SK-N-SH treated with all-trans-retinoic acid at 6 μM for 48 hours (cell line): ENCODE results near the gene SERINC3.
"Not testable (repeated sequence)": the region's sequence is repeated elsewhere in the genome, so short reads cannot be mapped to it uniquely, and the experiment has no call there.

ENCODE experiments used
- ATAC-seq: fragments of 200-7000 bp; cut with Tn5 transposase; 3 replicates; pipeline ENCODE4 v1.9.1; 2020; ENCODE audit warnings: mild to moderate bottlenecking, moderate library complexity
- ARNTL ChIP-seq: fragments of 450-650 bp; formaldehyde crosslinking; IDR thresholded peaks from 2 replicates; pipeline ENCODE4 v1.5.0; 2020; ENCODE audit warnings: low read depth, mild to moderate bottlenecking, moderate library complexity, borderline replicate concordance
- BACH2 ChIP-seq: fragments of 250-450 bp; sonication (Bioruptor Pico); IDR thresholded peaks from 2 replicates; pipeline ENCODE4 v1.9.0; 2021; ENCODE audit warnings: mild to moderate bottlenecking, borderline replicate concordance
- CSDC2 ChIP-seq: fragments of 250-450 bp; sonication (Bioruptor Pico); IDR thresholded peaks from 2 replicates; pipeline ENCODE4 v1.5.0; 2020; ENCODE audit warnings: mild to moderate bottlenecking, moderate library complexity
- ESRRG ChIP-seq: fragments of 250-450 bp; sonication (Bioruptor Pico); IDR thresholded peaks from 2 replicates; pipeline ENCODE4 v1.6.1; 2021; ENCODE audit warnings: mild to moderate bottlenecking
- GLIS3 ChIP-seq: fragments of 250-450 bp; sonication (Bioruptor Pico); IDR thresholded peaks from 2 replicates; pipeline ENCODE4 v1.5.0; 2020; ENCODE audit warnings: mild to moderate bottlenecking, moderate library complexity
- ISL1 ChIP-seq: fragments of 250-450 bp; sonication (Bioruptor Pico); IDR thresholded peaks from 2 replicates; pipeline ENCODE4 v2.1.2; 2022; ENCODE audit warnings: mild to moderate bottlenecking, moderate library complexity
- OSR1 ChIP-seq: fragments of 250-450 bp; sonication (Bioruptor Pico); IDR thresholded peaks from 2 replicates; pipeline ENCODE4 v1.8.0; 2022; ENCODE audit warnings: moderate library complexity, mild to moderate bottlenecking, inconsistent platforms
- PPARA ChIP-seq: fragments of 250-450 bp; sonication (Bioruptor Pico); IDR thresholded peaks from 2 replicates; pipeline ENCODE4 v1.5.0; 2020; ENCODE audit warnings: mild to moderate bottlenecking, borderline replicate concordance
- RARB ChIP-seq: fragments of 250-450 bp; sonication (Bioruptor Pico); IDR thresholded peaks from 2 replicates; pipeline ENCODE4 v1.8.0; 2021; ENCODE audit warnings: mild to moderate bottlenecking, moderate library complexity
- SNAI2 ChIP-seq: fragments of 250-450 bp; sonication (Bioruptor Pico); IDR thresholded peaks from 2 replicates; pipeline ENCODE4 v1.5.0; 2020; ENCODE audit warnings: mild to moderate bottlenecking, moderate library complexity
- TCF4 ChIP-seq: fragments of 250-450 bp; sonication (Bioruptor Pico); IDR thresholded peaks from 2 replicates; pipeline ENCODE4 v1.8.0; 2021; ENCODE audit warnings: mild to moderate bottlenecking, moderate library complexity, borderline replicate concordance
- TOX ChIP-seq: fragments of 250-450 bp; sonication (Bioruptor Pico); IDR thresholded peaks from 2 replicates; pipeline ENCODE4 v1.8.0; 2021; ENCODE audit warnings: mild to moderate bottlenecking, moderate library complexity, borderline replicate concordance
- ZC3H10 ChIP-seq: fragments of 250-450 bp; sonication (Bioruptor Pico); IDR thresholded peaks from 2 replicates; pipeline ENCODE4 v1.5.1; 2021; ENCODE audit warnings: mild to moderate bottlenecking, moderate library complexity
- ZFP3 ChIP-seq: fragments of 250-450 bp; sonication (Bioruptor Pico); IDR thresholded peaks from 2 replicates; pipeline ENCODE4 v1.5.0; 2020; ENCODE audit warnings: mild to moderate bottlenecking, moderate library complexity
- ZFP30 ChIP-seq: fragments of 450-650 bp; formaldehyde crosslinking; IDR thresholded peaks from 2 replicates; pipeline ENCODE4 v1.5.0; 2022; ENCODE audit warnings: mild to moderate bottlenecking, moderate library complexity
- ZNF565 ChIP-seq: fragments of 450-650 bp; formaldehyde crosslinking; conservative IDR thresholded peaks from 2 replicates; pipeline ENCODE4 v1.5.0; 2020; ENCODE audit warnings: low read depth, mild to moderate bottlenecking, moderate library complexity
- ZNF70 ChIP-seq: fragments of 450-650 bp; formaldehyde crosslinking; IDR thresholded peaks from 2 replicates; pipeline ENCODE4 v1.5.0; 2020; ENCODE audit warnings: mild to moderate bottlenecking, moderate library complexity
- ZNF8 ChIP-seq: fragments of 450-650 bp; formaldehyde crosslinking; IDR thresholded peaks from 2 replicates; pipeline ENCODE4 v1.5.0; 2020; ENCODE audit warnings: mild to moderate bottlenecking, moderate library complexity
- TF ChIP-seq, protein P1 (sequence below): fragments of 250-450 bp; sonication (Bioruptor Pico); IDR thresholded peaks from 2 replicates; pipeline ENCODE4 v1.5.0; 2020; ENCODE audit warnings: mild to moderate bottlenecking, moderate library complexity
- TF ChIP-seq, protein P2 (sequence below): fragments of 250-450 bp; sonication (Bioruptor Pico); IDR thresholded peaks from 2 replicates; pipeline ENCODE4 v1.8.0; 2021; ENCODE audit warnings: low read depth, mild to moderate bottlenecking, moderate library complexity, borderline replicate concordance
- TF ChIP-seq, protein P3 (sequence below): fragments of 250-450 bp; sonication (Bioruptor Pico); IDR thresholded peaks from 2 replicates; pipeline ENCODE4 v1.5.1; 2021; ENCODE audit warnings: mild to moderate bottlenecking, moderate library complexity

The SERINC3 gene

DNA sequence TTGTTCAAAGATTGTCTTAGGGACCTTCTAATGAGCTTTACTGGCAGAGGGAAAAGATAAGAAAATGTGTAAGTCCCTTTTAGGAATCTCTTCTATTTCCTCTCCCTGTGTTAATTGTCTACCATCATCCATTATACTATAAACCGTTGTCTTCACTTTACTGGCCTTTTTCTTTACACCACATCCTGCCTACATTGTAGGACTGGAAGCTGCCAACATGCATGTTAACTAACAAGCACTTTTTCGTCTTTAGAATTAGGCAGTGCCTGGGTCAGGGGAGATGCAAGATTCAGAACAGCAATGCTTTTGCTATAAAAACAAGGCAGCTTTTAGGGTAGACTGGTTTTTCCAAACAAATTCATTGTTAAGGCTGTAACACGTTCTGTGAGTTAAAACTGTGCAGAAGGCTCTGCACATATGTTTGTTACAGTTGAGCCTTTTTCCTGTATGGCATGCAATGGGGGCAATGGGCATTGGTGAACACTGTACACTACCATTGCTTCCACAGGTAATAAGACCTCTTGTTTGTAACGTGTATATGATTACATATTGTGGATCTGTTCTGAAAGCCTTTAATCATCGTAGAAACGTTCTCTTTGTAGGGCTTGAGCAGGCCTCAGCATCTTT is 49.6 kb upstream of the SERINC3 start (continued):
- no peak for TF ChIP-seq RARB
- TF ChIP-seq ZC3H10 (CRISPR knock-in tag) = no peak
- no peak for TF ChIP-seq GLIS3 (CRISPR knock-in tag)
- TF ChIP-seq, all 23 proteins: peak for 0

DNA sequence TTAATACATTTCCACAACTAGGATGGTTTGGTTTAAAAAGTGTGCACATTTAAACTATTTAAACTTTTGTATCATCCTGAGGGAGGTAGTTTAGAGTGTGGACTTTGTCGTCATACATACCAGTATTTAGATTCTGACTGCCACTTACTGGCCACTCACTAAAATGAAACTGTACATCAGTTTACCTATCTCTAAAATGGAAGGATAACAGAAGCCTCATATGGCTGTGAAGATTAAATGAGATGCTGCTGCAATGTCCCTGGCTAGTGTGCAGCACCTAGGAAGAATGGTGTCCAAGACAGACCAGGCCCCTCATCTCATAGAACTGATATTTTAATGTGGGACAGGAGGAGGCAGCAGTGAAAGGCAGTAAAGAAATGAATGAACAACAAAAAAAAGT is 48.5 kb upstream of the SERINC3 start:
- no peak for ATAC-seq
- no peak for TF ChIP-seq CSDC2 (CRISPR knock-in tag)
- TF ChIP-seq ARNTL (CRISPR knock-in tag) = no peak
- TF ChIP-seq ISL1 (CRISPR knock-in tag) = no peak
- TF ChIP-seq RARB = no peak
- no peak for TF ChIP-seq BACH2 (CRISPR knock-in tag)
- no peak for TF ChIP-seq ZFP3

DNA sequence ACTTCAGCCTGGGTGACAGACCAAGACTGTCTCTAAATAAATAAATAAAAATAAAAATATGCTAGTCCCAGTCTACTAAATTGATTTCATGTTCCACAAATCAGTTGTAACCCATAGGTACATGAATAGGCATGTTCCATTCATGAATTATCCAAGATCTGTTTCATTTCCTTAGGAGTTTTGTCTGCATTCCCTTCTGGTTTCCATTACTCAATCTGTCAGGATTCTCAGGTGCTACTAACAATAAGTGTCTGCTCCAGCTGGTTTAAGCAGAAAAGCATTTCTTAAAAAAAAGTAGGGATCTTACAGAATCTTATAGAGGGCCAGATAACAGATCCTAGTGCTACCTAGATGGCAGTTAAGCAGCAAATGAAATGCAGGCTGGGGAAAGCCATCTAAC is 44.9 kb upstream of the SERINC3 start:
- TF ChIP-seq TOX (CRISPR knock-in tag) = no peak
- TF ChIP-seq RARB = no peak
- TF ChIP-seq, protein P1, sequence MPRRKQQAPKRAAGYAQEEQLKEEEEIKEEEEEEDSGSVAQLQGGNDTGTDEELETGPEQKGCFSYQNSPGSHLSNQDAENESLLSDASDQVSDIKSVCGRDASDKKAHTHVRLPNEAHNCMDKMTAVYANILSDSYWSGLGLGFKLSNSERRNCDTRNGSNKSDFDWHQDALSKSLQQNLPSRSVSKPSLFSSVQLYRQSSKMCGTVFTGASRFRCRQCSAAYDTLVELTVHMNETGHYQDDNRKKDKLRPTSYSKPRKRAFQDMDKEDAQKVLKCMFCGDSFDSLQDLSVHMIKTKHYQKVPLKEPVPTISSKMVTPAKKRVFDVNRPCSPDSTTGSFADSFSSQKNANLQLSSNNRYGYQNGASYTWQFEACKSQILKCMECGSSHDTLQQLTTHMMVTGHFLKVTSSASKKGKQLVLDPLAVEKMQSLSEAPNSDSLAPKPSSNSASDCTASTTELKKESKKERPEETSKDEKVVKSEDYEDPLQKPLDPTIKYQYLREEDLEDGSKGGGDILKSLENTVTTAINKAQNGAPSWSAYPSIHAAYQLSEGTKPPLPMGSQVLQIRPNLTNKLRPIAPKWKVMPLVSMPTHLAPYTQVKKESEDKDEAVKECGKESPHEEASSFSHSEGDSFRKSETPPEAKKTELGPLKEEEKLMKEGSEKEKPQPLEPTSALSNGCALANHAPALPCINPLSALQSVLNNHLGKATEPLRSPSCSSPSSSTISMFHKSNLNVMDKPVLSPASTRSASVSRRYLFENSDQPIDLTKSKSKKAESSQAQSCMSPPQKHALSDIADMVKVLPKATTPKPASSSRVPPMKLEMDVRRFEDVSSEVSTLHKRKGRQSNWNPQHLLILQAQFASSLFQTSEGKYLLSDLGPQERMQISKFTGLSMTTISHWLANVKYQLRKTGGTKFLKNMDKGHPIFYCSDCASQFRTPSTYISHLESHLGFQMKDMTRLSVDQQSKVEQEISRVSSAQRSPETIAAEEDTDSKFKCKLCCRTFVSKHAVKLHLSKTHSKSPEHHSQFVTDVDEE = no peak
- TF ChIP-seq ZFP30 (CRISPR knock-in tag) = no peak
- TF ChIP-seq GLIS3 (CRISPR knock-in tag) = no peak
- no peak for TF ChIP-seq ESRRG (CRISPR knock-in tag)
- no peak for TF ChIP-seq BACH2 (CRISPR knock-in tag)
- no peak for TF ChIP-seq ISL1 (CRISPR knock-in tag)
- TF ChIP-seq ZFP3 = no peak
- ATAC-seq = no peak

DNA sequence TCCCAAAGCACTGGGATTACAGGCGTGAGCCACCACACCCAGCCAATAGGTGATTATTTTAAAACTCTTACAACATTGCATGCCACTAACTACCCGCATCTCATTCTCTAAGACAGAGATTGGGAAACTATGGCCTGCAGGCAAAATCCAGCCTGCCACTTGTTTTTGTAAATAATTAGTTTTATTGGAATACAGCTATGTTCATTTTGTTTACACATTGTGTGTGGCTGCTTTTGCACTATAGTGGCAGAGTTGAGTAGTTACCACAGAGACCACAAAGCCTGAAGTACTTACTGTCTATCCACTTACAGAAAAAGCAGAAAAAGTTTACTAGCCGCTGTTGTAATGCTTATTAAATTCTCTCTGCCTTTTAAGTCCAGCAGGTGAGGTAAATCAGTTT is 44.1 kb upstream of the SERINC3 start:
- no peak for ATAC-seq
- no peak for TF ChIP-seq ARNTL (CRISPR knock-in tag)
- no peak for TF ChIP-seq PPARA
- no peak for TF ChIP-seq ESRRG (CRISPR knock-in tag)
- no peak for TF ChIP-seq CSDC2 (CRISPR knock-in tag)
- TF ChIP-seq ZC3H10 (CRISPR knock-in tag) = no peak
- no peak for TF ChIP-seq GLIS3 (CRISPR knock-in tag)
- no peak for TF ChIP-seq ZFP30 (CRISPR knock-in tag)
- no peak for TF ChIP-seq RARB
- no peak for TF ChIP-seq BACH2 (CRISPR knock-in tag)
- TF ChIP-seq TOX (CRISPR knock-in tag) = no peak

DNA sequence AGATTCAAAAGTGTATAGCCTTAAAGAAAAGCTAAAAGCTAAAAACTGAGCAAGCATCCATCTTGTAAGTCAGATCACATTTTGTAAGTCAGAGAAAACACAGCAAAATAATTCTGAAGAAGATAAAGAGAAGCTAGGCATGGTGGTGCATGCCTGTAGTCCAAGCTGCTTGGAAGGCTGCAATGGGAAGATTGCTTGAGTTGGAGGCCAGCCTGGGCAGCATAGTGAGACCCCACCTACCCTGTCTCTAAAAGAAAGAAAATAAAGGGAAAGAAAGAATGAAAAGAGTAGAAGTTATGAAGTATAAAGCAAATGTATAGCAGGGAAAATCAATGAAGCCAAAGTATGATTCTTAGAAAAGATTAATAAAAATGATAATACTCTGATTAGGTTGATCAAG is 40.0 kb upstream of the SERINC3 start:
- TF ChIP-seq ZFP30 (CRISPR knock-in tag) (no peak), OSR1 (CRISPR knock-in tag) (no peak), PPARA (no peak)
- TF ChIP-seq, all 23 proteins: peak for 0
- ATAC-seq = no peak

DNA sequence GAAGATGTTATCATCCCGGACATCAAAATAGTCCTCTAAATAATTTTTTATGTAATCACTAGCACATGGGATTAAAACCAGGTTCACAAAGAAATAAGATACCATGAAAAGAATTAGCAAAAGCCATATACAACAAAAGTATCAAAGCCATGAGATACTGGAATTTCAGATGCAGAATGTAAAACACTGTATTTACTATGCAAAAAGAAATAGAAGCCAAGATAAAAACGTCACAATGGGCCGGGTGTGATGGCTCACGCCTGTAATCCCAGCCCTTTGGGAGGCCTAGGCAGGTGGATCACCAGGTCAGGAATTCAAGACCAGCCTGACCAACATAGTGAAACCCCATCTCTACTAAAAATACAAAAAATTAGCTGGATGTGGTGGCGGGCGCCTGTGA is 38.9 kb upstream of the SERINC3 start:
- ATAC-seq = not testable (repeated sequence)

DNA sequence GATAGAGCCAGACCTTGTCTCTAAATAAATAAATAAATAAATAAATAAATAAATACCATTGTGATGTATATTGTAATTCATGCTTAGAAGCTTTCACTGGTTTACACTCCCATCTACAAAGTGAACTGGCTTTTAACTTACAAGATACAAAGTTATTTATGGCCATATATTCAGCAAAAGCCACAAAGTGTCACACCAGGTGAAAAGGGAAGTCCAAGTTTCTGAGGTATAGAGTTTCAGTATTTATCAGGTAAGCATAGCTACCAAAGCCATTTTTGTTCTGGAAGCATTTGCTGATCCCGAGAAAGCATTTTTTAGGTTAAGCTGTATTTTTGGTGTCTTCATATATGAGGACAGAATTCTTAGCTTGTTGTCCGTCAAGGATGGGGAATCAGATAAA is 38.4 kb upstream of the SERINC3 start:
- ATAC-seq = no peak
- TF ChIP-seq CSDC2 (CRISPR knock-in tag) = no peak
- no peak for TF ChIP-seq ARNTL (CRISPR knock-in tag)
- TF ChIP-seq BACH2 (CRISPR knock-in tag) = no peak
- TF ChIP-seq, protein P2, sequence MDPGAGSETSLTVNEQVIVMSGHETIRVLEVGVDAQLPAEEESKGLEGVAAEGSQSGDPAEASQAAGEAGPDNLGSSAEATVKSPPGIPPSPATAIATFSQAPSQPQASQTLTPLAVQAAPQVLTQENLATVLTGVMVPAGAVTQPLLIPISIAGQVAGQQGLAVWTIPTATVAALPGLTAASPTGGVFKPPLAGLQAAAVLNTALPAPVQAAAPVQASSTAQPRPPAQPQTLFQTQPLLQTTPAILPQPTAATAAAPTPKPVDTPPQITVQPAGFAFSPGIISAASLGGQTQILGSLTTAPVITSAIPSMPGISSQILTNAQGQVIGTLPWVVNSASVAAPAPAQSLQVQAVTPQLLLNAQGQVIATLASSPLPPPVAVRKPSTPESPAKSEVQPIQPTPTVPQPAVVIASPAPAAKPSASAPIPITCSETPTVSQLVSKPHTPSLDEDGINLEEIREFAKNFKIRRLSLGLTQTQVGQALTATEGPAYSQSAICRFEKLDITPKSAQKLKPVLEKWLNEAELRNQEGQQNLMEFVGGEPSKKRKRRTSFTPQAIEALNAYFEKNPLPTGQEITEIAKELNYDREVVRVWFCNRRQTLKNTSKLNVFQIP (CRISPR knock-in tag) = no peak
- no peak for TF ChIP-seq OSR1 (CRISPR knock-in tag)
- no peak for TF ChIP-seq ZNF8 (CRISPR knock-in tag)
- no peak for TF ChIP-seq ZFP30 (CRISPR knock-in tag)
- TF ChIP-seq TOX (CRISPR knock-in tag) = no peak
- no peak for TF ChIP-seq ZC3H10 (CRISPR knock-in tag)
- no peak for TF ChIP-seq SNAI2 (CRISPR knock-in tag)
- no peak for TF ChIP-seq ESRRG (CRISPR knock-in tag)
- TF ChIP-seq ZNF70 (CRISPR knock-in tag) = no peak
- TF ChIP-seq TCF4 (CRISPR knock-in tag) = no peak
- TF ChIP-seq, protein P1 = no peak
- TF ChIP-seq GLIS3 (CRISPR knock-in tag) = no peak
- TF ChIP-seq, protein P3, sequence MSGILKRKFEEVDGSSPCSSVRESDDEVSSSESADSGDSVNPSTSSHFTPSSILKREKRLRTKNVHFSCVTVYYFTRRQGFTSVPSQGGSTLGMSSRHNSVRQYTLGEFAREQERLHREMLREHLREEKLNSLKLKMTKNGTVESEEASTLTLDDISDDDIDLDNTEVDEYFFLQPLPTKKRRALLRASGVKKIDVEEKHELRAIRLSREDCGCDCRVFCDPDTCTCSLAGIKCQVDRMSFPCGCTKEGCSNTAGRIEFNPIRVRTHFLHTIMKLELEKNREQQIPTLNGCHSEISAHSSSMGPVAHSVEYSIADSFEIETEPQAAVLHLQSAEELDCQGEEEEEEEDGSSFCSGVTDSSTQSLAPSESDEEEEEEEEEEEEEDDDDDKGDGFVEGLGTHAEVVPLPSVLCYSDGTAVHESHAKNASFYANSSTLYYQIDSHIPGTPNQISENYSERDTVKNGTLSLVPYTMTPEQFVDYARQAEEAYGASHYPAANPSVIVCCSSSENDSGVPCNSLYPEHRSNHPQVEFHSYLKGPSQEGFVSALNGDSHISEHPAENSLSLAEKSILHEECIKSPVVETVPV (CRISPR knock-in tag) = no peak
- no peak for TF ChIP-seq ZNF565 (CRISPR knock-in tag)
